GM12875 (cell line): ENCODE data around the gene UIMC1.
"Not testable (repeated sequence)": the region's sequence is repeated elsewhere in the genome, so short reads cannot be mapped to it uniquely, and the experiment has no call there.

Source experiments
- H3K4me3 ChIP-seq: one replicate; pipeline ENCODE4 v1.5.1; 2011; ENCODE audit warnings: low read depth, low read length, control low read depth
- TF ChIP-seq, protein P1 (sequence below): IDR thresholded peaks from 2 replicates; pipeline ENCODE4 v1.5.1; 2011; ENCODE audit warnings: low read depth, mild to moderate bottlenecking, control low read depth, inconsistent platforms, low read length, moderate library complexity, borderline replicate concordance; ENCODE audit not compliant: insufficient read depth

UIMC1 gene

DNA sequence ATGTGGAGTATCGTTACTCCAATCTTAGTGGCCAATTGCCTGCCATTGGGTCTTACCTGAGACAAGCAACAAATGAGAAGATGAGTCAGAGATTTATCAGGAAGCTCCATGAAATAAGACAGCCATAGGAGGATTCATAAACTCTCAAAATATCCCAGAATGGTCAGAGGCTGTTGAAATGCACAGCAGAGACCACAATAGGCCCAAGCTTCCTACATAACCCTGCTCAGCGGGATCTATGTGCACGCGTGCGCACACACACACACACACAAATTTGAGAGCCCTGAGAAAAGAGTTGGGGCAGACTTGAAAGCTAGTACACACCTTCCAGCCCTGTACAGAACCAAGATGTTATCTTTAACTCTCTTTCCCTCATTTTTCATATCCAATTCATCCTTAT lies 9.8 kb downstream of the UIMC1 start:
- no peak overlapping the region for H3K4me3 ChIP-seq
- TF ChIP-seq, protein P1, sequence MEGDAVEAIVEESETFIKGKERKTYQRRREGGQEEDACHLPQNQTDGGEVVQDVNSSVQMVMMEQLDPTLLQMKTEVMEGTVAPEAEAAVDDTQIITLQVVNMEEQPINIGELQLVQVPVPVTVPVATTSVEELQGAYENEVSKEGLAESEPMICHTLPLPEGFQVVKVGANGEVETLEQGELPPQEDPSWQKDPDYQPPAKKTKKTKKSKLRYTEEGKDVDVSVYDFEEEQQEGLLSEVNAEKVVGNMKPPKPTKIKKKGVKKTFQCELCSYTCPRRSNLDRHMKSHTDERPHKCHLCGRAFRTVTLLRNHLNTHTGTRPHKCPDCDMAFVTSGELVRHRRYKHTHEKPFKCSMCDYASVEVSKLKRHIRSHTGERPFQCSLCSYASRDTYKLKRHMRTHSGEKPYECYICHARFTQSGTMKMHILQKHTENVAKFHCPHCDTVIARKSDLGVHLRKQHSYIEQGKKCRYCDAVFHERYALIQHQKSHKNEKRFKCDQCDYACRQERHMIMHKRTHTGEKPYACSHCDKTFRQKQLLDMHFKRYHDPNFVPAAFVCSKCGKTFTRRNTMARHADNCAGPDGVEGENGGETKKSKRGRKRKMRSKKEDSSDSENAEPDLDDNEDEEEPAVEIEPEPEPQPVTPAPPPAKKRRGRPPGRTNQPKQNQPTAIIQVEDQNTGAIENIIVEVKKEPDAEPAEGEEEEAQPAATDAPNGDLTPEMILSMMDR: no peak

DNA sequence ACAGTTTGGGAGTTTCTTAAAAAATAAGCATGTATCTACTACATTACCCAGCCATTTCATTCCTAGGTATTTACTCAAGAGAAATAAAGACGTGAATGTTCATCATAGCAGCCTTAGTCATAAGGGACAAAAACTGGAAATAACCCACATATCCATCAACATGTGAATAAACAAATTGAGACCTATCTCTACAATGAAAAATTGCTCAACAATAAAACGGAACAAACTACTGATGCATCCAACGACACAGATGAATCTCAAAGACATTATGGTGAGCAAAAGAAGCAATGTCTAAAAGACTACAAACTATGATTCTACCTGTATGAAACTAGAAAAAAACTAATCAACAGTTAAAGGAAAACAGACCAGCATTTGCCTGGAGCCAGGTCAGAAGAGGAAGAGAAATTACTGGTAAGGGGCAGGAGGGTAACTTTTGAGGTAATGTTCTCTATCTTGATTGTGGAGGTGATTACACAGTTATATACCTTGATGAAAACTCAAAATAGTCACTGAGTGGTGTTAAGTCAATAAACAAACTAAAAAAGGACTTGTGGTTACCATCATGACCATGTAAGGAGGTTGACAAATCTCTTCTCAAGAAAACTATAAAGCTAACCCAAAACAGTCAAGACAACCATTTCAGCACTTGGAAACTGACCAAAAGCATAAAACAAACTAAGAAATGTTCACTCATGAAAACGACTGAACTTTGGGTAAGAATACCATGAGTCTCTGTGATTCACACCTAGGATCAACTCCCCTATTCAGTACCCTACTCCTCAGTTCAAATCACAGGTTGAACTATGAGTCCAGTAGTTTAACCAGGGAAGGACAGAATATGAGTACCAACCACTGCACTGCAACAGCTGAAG lies 10.4 kb downstream of the UIMC1 start:
- TF ChIP-seq, protein P1: no peak
- H3K4me3 ChIP-seq: no peak overlapping the region

DNA sequence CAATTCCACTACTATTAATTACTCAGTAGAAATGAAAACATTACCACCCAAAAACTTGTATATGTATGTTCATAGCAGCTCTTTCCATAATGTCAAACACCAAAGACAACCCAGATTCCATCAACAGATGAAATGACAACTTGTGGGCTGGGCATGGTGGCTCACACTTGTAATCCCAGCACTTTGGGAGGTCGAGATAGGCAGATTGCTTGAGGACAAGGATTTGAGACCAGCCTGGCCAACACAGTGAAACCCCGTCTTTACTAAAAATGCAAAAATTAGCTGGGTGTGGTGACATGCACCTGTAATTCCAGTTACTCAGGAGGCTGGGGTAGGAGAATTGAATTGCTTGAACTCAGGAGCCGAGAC lies 11.5 kb downstream of the UIMC1 start:
- H3K4me3 ChIP-seq: no peak overlapping the region

DNA sequence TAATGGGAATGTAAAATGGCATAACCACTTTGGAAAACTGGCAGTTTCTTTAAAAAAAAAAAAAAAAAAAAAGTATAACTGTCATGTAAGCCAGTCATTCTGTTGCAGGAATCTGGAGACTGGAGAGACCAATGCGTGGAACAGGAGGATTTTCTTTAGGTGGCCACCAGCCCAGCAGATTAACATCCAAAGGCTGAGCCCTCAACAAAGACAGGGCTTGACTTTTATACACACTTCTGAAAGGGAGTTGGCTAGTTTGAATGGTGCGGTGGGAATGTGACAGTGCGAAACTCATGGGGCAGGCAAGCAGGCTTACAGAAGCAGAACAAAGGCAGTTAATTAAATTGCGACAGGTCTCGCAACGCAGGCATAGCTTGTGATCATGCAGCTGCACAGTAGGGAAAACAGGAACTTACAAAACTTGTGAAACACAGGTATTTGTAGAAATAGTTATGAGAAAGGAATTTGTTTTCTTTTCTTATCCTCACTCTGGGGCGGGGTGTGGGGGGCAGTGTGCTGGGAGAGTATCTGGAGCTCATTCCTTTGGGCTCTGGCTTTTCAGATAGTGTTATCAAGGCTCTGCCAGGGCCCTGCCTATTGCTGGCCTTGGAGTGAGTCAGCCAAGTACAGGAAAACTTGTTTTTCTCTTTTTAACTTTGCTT lies 12.0 kb downstream of the UIMC1 start:
- TF ChIP-seq, protein P1: no peak
- H3K4me3 ChIP-seq: no peak overlapping the region

More for the DNA sequence above, 11.5 kb downstream of the UIMC1 start:
- TF ChIP-seq, protein P1: no peak

DNA sequence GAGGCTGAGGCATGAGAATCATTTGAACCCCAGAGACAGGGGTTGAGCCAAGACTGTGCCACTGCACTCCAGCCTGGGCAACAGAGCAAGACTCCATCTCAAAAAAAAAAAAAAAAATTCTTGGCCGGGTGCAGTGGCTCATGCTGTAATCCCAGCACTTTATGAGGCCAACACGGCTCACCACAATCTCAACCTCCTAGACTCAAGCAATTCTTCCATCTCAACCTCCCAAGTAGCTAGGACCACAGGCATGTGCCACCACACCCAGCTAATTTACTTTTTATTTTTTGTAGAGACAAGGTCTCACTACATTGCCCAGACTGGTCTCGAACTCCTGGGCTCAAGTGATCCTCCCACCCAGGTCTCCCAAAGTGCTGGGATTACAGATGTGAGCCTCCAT lies 13.5 kb downstream of the UIMC1 start:
- H3K4me3 ChIP-seq: not testable (repeated sequence)

DNA sequence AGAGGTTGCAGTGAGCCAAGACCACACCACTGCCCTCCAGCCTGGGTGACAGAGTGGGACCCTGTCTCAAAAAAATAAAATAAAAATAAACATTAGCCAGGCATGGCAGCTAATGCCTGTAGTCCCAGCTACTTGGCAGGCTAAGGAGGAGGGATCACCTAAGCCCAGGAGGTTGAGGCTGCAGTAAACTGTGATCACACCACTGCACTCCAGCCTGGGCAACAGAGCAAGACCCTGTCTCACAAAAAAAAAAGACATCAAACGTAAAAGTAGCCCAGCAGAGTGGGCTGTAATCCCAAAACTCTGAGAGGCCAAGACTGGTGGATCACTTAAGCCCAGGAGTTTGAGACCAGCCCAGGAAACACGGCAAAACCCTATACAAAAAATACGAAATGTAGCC lies 19.0 kb downstream of the UIMC1 start:
- no peak overlapping the region for H3K4me3 ChIP-seq
- TF ChIP-seq, protein P1: no peak

DNA sequence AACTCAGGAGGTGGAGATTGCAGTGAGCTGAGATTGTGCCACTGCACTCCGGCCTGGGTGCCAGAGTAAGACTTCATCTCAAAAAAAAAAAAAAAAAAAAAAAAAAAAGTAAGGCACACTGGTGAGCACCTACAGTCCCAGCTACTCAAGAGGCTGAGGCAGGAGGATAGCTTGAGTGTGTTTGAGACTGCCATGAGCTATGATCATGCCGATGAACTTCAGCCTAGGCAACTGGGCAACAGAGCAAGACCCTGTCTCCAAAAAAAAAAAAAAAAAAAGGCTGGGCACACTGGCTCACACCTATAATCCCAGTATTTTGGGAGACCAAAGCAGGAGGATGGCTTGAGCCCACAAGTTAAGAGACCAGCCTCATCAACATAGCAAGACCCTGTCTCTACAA lies 20.3 kb downstream of the UIMC1 start:
- TF ChIP-seq, protein P1: no peak
- H3K4me3 ChIP-seq: no peak overlapping the region
